Fibroblast of skin of back (primary cell): ENCODE measurements around the gene TMED1. TPM values are rescaled to one million over a fixed set of nuclear protein-coding genes. Genes with fewer than 3 reads are reported as not detected.
A peak's percentile ranks its signal among the peaks of the same experiment; 100 is the strongest.
"Not testable (repeated sequence)": the region's sequence is repeated elsewhere in the genome, so short reads cannot be mapped to it uniquely, and the experiment has no call there.

Experiments
- DNase-seq: peaks from one replicate; pipeline ENCODE4 v3.0.0-alpha.2; 2013
- polyA plus RNA-seq, 2 experiments: library from polyadenylated mRNA; unstranded; fragments of 120-200 nt; gene quantifications; one replicate each; pipeline ENCODE4 v1.2.1, GENCODE V29; 2013; ENCODE audit not compliant: insufficient read length in 2 of 2

TMED1 gene, protein sequence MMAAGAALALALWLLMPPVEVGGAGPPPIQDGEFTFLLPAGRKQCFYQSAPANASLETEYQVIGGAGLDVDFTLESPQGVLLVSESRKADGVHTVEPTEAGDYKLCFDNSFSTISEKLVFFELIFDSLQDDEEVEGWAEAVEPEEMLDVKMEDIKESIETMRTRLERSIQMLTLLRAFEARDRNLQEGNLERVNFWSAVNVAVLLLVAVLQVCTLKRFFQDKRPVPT
- polyA plus RNA-seq (2013, experiment 1 of 2; ENCODE audit: insufficient read length), result 46.1 TPM
- polyA plus RNA-seq (2013, experiment 2 of 2; ENCODE audit: insufficient read length), result 33.1 TPM

- DNase-seq, result peak; percentile 99
Observed at GRCh38 chr19:10835754-10836478, at the start of gene TMED1. TSS of gene TMED1 (minus strand) at chr19:10836212. CDS start at chr19:10836191, 21 bp downstream.

DNA sequence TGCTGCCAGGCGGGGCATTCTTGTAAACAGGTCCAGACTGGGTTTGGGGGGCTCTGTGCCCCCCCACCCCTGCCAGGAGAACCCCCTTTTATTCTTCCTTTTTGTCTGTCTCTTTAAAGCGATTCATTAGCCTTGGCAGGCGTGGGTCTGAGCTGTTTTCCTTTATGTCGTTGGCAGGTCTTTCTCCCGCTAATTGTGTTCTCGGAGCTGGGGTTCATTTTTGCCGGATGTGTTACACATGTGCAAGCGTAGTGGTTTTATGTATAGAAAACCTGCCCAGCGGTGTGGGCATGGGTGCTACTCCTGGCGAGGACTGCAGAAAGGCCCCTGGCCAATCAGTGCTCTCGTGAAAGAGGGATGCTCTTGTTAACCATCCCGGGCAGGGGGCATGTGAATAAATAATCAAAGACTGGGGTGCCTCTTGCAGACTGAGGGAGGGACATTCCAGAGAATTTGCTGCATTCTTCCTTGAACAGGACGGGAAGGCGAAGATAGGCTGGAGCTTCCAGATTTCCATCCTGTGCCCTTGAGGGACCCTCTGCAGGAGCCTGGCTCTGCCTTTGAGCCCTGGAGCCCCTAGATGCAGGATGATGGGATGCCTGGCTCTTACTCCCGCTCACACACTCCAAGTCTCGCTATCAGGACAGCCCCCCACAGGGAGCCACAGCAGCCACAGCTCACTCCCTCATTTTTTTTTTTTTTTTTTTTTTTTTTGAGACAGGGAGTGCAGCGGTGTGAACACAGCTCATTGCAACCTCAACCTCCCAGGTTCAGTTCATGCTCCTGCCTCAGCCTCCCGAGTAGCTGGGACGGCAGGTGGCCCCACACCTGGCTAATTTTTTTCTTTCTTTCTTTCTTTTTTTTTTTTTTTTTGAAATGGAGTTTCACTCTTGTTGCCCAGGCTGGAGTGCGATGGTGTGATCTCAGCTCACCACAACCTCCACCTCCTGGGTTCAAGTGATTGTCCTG lies 49.5 kb upstream of the TMED1 start:
- DNase-seq, result peak; percentile 22

- peak; percentile 80 for DNase-seq
Observed at GRCh38 chr19:10884274-10884673, 48.3 kb upstream of the TMED1 start.

DNA sequence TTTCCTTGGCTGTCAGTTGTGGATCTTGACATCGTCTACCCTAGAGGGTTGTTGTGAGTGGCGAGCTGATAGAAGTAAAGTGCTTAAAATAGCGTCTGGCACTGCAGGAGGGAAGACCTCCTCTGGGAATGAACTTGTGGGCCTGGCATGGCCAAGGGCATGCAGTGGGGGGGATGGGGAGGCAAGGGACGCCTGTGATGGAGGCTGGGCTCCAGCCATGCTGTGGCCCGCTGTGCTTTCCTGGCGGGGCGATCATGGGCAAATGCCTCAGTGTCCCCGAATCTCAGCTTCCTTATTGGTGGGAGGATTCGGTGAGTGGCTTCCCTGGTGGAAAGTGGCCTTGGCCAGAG lies 46.1 kb upstream of the TMED1 start:
- DNase-seq, result no peak

DNA sequence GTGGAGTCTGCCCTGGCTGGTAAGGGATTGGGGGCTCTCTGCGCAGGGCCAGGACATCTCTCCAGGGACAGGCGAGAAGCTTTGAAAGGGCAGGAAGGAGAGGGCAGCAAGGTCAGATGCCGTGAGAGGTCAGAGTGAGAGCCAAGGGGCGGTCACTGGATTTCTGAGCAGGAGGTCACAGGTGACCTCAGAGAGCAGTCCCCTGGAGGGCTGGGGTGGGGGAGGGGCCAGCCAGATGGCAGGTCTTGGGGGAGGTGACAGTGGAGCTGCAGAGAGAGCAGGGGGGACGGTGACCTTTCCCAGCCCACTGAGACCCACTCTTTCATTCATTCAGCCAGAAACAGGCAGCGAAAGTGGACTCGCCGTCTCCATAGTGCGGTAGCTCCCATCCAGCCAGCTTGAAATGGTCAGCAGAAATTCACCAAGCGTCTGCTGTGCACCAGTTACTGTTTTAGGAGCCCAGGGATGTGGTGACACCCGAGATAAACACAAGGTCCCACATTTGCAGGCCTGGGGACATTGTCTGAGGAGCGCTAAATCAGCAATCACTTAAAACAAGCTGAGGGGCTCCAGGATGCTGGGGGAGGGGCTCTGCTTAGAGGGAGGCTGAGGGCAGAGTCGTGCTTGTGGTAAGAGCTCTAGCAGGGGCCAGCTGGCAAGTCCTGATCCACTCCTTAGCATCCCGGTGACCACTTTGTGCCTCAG lies 45.5 kb upstream of the TMED1 start:
- DNase-seq, result no peak

DNA sequence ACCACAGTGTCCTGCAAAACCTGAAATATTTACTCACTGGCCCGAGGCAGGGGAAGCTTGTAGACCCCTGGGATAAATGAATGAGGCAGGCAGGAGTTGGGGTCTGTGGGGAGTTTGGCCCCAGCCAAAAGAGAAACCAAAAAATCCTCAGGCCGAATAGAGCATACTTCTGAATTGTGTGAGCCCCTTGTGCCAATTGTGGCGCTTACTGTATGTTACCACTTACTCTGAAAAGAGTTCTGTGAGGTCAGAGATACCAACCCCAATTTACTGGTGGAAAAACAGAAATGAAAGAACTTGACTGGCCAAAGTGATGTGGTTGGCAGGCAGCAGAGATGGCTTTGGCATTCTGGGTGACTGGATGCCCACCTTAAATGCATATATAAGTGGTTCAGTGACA lies 42.2 kb upstream of the TMED1 start:
- DNase-seq, result no peak

DNA sequence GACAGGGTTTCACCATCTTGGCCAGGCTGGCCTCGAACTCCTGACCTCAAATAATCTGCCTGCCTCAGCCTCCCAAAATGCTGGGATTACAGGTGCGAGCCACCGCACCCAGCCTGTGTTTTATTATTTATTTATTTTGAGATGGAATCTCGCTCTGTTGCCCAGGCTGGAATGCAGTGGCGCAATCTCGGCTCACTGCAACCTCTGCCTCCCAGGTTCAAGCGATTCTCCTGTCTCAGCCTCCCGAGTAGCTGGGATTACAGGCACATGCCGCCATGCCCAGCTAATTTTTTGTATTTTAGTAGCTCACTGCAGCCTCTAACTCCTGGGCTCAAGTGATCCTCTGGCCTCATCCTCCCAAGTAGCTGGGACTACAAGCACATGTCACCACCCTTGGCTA lies 41.6 kb upstream of the TMED1 start:
- not testable (repeated sequence) for DNase-seq

DNA sequence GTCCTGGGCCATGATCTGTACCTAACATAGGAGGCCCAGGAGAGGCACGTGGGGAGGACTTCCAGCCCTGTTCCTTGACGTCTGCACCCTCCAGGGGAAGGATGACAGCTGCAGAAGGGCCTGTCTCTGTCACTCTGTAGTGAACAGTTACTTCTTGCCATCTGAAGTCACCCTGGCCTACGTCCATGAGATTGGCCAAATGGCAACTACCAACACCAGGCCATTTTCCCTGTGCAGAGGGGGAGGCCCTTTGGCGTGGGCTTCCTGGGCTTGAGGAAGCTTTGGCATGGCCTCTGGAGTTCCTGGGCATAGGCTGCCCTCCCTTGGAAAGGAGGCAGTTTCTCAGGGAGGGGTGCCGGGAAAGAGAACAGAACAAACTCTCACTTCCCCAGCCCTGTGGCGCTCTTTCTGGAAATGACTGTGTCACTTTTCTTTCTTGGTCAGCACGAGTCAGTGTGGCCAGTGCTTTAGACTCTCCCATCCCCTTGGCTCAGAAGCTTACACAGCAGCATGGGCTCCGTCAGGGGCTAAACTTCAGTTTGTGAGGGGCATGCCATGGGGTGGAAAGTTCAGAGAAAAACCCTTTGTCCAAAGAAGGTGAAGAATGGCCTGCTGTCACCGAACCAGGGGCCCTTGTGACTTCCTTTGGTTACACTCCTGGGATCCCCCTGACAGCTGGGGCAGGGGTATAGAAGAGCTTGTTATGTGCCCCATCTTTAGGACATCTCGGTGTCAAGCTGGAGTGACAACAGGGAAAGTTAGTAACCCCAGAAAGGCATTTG lies 40.6 kb upstream of the TMED1 start:
- no peak for DNase-seq

GRCh38 chr19:10874024-10874423 lies 38.0 kb upstream of the TMED1 start:
- no peak for DNase-seq

DNA sequence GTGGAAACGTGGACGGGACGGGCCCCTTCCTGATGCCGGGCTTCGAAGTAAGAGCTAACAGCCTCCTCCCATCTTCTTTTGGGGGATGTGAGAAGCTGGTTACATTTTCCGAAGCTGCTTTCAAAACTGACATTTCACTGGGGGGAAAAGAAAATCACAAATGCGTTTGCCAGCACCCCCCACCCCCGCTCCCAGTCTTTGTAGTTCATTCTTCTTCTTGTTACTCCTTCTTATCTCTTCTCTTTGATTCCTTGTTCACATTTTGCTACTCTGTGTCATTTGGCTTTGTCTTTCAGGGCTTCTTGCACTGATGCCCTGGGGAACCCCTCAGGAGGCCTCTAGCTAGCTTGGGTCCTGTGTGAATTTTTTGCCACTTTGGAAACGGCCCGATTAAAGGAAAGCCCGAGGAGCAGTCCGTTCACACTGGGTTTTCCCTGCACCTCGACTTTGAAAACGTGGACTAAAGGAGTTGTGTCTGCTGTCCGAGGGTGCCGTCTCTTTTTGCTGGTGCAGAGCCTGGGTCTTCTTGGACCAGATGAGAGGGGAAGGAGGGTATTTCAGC lies 36.6 kb upstream of the TMED1 start:
- no peak for DNase-seq

DNA sequence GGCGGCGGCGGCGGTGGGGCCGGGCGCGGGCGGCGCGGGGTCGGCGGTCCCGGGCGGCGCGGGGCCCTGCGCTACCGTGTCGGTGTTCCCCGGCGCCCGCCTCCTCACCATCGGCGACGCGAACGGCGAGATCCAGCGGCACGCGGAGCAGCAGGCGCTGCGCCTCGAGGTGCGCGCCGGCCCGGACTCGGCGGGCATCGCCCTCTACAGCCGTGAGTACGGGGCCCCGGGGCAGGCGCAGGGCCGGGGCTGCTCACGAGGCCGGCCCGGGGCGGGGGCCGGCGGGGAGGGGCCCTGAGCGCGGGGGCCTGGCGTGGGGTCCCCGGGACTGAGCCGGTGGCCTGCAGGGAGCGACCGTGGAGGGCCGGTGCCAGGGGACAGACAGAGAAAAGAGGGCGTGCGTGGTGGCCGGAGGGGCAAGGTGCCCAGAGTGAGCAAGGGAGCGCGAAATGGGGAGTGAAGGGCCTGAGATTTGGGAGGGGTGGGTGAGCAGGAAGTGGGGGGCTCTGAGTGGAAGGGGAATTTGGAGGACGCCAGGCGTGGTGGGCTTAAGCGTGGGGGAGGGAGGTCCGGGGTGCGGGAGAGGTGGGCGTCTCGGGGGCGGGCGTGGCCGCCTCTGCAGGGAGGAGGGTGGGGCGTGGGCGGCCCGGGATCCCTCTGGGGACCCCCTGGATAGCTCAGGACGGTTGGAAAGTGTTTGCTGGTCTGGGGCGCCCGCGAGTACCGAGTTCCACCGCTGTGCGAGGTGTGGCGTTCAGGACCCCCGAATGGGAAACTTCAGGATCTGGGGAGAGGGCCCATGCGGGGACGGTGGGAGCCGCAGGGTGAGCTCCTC lies 35.9 kb upstream of the TMED1 start:
- DNase-seq, result peak; percentile 25

DNA sequence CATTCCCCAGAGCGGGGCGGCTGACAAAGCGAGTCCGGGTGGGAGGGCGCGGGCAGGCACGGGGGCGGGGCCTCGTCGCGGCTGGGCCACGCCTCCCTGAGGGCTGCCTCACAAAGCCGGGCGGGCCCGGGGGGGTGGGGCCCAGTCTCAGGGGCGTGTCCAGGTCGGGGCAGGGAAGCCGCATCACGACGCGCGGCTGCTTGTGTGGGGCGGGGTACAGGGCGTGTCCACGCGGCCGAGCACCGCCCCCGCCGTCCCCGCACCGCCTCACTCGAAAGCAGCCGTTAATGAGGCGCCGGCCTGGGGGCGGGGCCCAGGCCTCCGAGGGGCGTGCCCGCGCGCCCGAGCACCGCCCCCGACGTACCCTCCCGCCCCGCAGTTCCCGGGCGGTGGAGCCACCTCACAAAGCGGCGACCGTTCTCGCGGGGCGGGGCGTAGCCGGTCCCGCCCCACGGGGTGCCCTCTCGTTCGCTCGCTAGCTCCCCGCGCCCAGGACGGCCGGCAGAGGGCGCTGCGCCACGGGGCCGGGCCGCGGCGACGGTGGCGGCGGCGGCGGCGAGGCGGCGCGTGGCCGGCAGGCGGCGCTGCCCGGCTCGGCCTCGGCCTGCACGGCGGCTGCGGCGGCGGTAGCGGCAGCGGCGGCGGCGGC lies 35.1 kb upstream of the TMED1 start, which contains the start of gene CARM1:
Gene CARM1 (plus strand): TSS at position 599 of the 649 bp plus-strand sequence. CDS start 150 bp downstream, outside the sequence.
- peak; percentile 96 for DNase-seq

GRCh38 chr19:10870501-10870954 lies 34.5 kb upstream of the TMED1 start:
- DNase-seq, result no peak

DNA sequence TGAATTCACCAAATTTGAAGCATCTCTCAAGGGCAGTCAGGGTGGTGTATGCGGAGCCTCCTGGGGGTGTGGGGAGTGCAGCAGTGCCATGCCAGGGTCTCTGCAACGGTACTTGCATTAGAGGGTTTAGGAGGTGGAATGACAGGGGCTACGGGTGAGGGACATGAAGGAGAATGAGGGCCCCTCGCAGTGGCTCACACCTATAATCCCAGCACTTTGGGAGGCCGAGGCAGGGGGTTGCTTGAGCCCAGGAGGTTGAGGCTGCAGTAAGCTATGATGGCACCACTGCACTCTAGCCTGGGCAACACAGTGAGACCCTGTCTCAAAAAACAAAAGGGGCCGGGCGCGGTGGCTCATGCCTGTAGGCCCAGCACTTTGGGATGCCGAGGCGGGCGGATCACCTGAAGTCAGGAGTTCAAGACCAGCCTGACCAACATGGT lies 33.9 kb upstream of the TMED1 start:
- DNase-seq, result not testable (repeated sequence)

DNA sequence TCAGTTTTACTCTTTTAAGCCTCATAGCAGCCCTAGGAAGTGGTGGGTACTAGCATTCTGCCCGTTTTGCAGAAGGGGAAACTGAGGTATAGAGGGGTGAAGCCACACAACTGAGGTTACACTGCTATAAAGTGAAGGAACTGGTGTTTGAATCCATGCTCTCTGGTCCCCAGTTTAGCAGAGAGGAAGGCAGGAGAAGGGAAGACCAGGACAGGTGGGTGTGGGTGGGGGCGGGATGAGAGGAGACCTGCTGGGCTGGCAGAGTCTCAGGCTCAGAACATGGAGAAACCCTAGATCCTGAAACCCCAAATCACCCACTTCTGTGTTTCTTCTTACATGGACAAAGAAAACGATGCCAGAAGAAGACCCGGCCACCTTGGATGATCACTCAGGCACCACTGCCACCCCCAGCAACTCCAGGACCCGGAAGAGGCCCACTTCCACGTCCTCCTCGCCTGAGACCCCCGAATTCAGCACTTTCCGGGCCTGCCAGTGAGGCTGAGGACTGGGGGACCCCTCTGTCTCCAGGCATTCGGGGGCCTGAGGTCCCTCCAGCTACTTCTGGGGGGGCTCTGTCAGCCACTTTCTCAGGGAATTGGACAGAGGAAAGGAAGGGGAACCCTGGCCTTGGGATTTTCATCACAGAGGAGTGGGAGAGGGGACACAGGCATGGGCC lies 33.0 kb upstream of the TMED1 start:
- DNase-seq, result no peak

DNA sequence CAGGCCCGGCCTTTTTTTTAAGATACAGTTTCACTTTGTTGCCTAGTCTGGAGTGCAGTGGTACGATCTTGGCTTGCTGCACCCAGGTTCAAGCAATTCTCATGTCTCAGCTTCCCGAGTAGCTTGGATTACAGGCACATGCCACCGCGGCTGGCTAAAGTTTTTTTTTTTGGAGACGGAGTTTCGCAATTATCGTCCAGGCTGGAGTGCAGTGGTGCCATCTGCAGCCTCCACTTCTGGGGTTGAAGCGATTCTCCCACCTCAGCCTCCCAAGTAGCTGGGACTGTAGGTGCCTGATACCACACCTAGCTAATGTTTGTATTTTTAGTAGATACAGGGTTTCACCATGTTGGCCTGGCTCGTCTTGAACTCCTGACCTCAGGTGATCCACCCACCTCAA lies 30.5 kb upstream of the TMED1 start:
- DNase-seq, result no peak

- DNase-seq, result peak; percentile 73
Observed at GRCh38 chr19:10864538-10864899, 28.5 kb upstream of the TMED1 start.

DNA sequence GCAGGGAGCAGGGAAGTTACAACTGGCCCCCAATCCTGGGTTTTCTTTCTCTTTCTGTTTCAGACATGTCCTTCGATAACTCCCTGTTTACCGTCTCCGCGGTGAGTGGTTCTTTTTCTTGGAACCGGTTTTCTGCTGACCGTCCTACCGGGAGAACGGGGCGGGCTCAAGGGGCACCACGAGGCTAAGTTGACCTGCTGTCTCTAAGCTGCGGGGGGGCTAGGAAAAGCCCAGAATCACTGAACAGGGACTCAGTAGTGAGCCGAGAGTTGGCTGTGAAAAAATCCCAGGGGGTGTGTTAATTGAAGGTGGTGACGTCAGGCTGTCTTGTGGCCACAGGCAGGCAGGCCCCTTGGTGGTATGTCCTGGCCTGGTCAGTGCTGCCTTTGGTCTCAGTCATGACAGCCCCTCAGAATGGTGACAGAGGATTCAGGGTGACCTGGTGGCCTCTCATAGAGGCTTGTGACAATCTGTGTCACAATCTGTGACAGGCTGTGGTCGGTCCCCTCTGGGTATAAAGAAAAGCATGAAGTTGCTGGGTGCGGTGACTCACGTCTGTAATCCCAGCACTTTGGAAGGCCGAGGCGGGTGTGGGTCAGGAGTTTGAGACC lies 27.2 kb upstream of the TMED1 start:
- peak; percentile 67 for DNase-seq
